IPS-18a (cell line): ENCODE results near the gene HDLBP.

Source experiments
- H3K27ac ChIP-seq: one replicate; pipeline ENCODE4 v1.5.1; 2013; ENCODE audit warnings: low read length
- H3K27me3 ChIP-seq: one replicate; pipeline ENCODE4 v1.6.1; 2013; ENCODE audit warnings: mild to moderate bottlenecking, low read length; ENCODE audit not compliant: control insufficient read depth, insufficient read depth
- H3K36me3 ChIP-seq: one replicate; pipeline ENCODE4 v1.6.1; 2013; ENCODE audit warnings: low read depth, low read length; ENCODE audit not compliant: control insufficient read depth
- H3K4me1 ChIP-seq: one replicate; pipeline ENCODE4 v1.6.1; 2013; ENCODE audit warnings: low read depth, low read length; ENCODE audit not compliant: control insufficient read depth
- H3K4me3 ChIP-seq: one replicate; pipeline ENCODE4 v1.5.1; 2013; ENCODE audit warnings: low read length
- H3K9ac ChIP-seq: one replicate; pipeline ENCODE4 v1.6.1; 2013; ENCODE audit warnings: mild to moderate bottlenecking, low read length, moderate library complexity
- H3K9me3 ChIP-seq: one replicate; pipeline ENCODE4 v1.6.1; 2013; ENCODE audit warnings: low read depth, low read length; ENCODE audit not compliant: control insufficient read depth

HDLBP gene

DNA sequence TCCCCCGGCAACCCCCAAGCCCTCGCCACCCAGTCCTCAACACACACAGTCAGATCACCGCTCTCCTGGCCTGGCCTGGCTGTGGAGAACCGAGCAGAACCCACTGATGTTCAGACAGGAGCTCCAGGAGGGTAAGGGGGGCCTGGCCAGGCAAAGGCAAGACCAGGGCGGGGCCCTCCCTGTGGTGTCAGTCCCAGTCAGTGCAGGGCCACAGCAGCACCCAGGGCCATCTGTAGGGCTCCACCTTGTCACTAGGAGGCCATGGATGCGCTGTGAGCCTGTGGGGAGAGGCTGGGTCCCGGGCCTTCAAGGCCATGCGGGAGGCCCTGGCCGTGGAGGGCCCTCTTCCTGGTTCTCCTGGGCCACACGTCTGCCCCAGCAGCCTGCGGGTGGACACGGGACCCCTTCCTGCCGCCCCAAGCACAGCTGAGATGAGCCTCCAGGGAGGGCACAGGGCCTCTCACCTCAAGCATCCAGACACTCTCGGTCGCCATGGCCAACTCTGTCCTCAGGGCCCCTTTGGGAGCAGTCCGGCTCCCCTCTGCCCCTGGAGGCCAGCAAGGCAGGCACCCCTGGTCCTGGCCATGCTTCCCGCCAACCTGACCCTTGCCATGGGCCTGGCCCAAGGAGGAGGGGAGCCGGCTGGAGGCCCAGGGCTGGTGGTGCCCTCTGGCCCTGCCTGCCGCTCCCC lies 125.0 kb downstream of the HDLBP start:
- no peaks in the 10 kb centered on the region for H3K9me3 ChIP-seq
- no peak overlapping the region for H3K27ac ChIP-seq
- no peaks in the 10 kb centered on the region for H3K27me3 ChIP-seq
- H3K4me3 ChIP-seq = no peak overlapping the region
- H3K36me3 ChIP-seq = no peaks in the 10 kb centered on the region
- H3K4me1 ChIP-seq = no peaks in the 10 kb centered on the region
- H3K9ac ChIP-seq = no peak overlapping the region

DNA sequence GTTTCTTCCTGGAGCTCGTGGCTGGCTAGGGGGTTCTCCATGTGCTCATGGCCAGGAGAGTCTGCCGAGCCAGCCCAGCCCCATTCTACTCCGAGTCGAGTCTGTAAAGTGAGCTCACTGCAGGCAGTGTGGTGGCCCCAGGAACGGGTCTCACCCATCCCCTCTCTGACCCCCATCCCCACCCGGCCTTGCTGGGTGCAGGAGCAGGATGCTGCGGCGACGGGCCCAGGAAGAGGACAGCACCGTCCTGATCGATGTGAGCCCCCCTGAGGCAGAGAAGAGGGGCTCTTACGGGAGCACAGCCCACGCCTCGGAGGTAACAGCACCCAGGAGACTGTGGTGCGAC lies 125.6 kb downstream of the HDLBP start:
- Histone ChIP-seq H3K9me3 (no peaks in the 10 kb centered on the region), H3K27ac (no peak overlapping the region), H3K27me3 (no peaks in the 10 kb centered on the region), H3K4me3 (no peak overlapping the region), H3K4me1 (no peaks in the 10 kb centered on the region), H3K36me3 (no peaks in the 10 kb centered on the region), H3K9ac (no peak overlapping the region)

DNA sequence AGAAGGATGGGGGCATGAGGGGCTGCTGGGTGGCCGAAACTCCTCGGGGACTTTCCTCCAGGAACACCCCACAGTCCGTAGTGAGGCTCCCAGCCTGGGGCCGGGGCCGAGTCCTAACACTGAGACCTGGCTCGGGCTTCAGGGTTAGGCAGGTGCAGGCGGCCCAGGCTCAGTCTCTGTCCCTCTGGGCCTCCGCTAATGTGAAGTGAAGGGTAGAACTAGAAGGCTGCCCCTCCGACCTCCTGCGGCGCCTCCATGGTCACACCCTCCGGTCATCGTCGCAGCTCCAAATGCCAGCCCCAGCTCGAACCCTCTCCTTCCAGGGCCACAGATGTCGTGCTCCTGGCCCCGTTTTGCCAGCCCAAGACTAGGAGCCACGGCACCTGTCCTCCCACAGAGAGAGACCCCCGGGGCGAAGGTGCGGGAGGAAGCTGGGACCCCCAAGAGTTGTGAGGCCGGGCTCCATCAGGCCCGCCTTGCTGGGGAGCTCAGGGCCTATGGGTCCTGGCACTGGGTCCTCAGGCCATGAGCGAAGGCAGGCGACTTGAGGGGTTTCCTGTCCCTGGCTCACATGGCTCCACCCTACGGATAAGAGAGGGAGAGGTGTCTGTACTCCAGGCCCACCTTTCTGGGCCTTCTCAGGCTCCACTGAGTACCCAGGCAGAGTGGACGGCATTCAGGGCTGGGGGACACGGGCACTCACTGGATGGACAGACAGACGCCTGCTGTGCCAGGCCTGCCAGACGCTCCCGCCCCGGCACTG lies 126.2 kb downstream of the HDLBP start:
- no peaks in the 10 kb centered on the region for H3K4me1 ChIP-seq
- no peaks in the 10 kb centered on the region for H3K36me3 ChIP-seq
- no peaks in the 10 kb centered on the region for H3K27me3 ChIP-seq
- H3K9ac ChIP-seq = no peak overlapping the region
- H3K9me3 ChIP-seq = no peaks in the 10 kb centered on the region
- H3K4me3 ChIP-seq = no peak overlapping the region
- no peak overlapping the region for H3K27ac ChIP-seq

DNA sequence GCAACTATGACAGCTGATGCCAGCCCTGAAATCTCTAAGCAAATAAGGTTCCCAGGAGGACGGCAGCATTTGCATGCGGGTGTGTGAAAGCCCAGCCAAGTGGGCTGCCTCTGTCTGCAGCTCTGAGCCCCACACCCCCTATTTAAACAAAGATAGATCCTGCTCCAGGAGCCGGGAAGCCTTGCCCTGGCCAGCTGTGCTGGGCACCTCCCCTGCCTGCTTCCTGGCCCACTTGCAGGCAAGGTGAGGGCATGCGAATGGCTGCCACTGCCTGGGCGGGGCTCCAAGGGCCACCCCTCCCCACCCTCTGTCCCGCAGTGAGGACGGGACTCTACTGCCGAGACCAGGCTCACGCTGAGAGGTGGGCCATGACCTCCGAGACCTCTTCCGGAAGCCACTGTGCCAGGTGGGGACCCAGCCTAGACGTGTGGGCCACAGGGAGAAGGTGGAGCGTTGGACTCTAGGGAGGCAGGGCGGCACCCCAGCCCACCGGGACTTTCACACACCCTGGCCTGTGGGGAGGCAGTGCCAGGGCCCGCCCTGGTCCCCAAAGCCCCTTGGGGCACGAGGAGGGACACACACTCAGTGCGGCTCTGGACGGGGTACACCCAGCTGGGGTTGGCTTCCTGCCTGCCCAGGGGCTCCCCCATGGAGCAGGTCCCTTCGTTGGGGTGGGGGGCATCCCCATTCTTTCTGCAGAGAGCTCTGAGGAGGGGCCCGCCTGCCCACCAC lies 126.9 kb downstream of the HDLBP start, which contains the start of gene ANO7:
TSS of gene ANO7 (plus strand) at position 317 of the 732 bp plus-strand sequence. CDS start 1,387 bp downstream, outside the sequence.
- H3K4me3 ChIP-seq = no peak within 1 kb of the TSS
- H3K9me3 ChIP-seq = no peaks in the 10 kb centered on the region

DNA sequence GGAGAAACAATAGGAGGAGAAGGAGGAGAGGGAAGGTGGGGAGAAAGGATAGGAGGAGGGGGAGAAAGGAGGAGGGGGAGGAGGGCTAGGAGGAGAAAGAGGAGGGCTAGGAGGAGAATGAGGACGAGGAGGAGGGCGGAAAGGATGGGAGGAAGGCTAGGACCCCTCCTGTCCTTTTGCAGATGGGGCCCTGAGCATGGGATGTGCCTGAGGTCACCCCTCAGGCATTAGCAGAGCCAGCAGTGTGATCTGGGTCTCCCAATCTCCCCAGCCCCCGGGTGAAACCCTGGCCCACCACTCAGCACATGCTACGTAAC lies 127.6 kb downstream of the HDLBP start:
- Histone ChIP-seq H3K4me1 (no peaks in the 10 kb centered on the region), H3K27me3 (no peaks in the 10 kb centered on the region), H3K4me3 (no peak overlapping the region), H3K27ac (no peak overlapping the region), H3K36me3 (no peaks in the 10 kb centered on the region), H3K9ac (no peak overlapping the region), H3K9me3 (no peaks in the 10 kb centered on the region)

More for the DNA sequence above, 126.9 kb downstream of the HDLBP start, which contains the start of gene ANO7:
- Histone ChIP-seq H3K4me1 (no peaks in the 10 kb centered on the region), H3K27ac (no peak within 1 kb of the TSS), H3K27me3 (no peaks in the 10 kb centered on the region), H3K9ac (no peak within 1 kb of the TSS), H3K36me3 (no peaks in the 10 kb centered on the region)

DNA sequence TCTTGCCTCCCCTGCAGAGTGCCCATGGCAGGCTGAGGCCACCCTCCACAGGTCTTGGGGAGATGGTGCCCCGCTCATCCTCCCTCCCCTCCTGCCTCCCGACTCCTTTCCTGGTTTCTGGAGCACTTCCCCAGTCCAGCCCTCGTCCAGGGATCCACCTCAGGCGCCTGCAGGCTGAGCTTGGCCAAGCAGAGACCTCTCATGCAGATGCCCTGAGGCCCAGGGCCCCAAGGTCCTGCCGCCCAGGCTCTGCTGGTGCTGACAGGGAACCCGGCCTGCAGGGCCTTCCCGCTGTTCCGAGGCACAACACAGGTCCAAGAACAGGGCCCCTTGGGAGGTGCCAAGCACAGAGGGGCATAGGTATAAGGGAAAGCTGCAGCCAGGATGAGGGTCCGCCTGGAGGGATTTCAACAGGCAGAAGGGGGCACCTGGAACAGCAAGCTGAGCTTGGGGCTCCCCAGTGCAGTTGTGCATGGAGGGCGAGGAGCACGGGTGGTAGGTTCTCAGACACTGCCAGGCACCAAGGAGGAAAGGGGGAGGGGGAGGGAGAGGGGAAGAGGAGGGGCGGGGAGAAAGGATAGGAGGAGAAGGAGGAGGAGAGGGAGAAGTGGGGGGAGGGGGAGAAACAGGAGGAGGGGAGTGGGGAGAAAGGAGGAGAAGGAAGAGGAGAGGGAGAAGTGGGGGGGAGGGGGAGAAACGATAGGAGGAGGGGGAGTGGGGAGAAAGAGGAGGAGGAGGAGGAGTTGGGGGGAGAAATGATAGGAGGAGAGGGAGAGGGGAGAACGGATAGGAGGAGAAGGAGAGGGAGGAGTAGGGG lies 128.2 kb downstream of the HDLBP start:
- Histone ChIP-seq H3K36me3 (no peaks in the 10 kb centered on the region), H3K9ac (no peak overlapping the region), H3K27ac (no peak overlapping the region), H3K27me3 (no peaks in the 10 kb centered on the region), H3K4me3 (no peak overlapping the region), H3K4me1 (no peaks in the 10 kb centered on the region), H3K9me3 (no peaks in the 10 kb centered on the region)

DNA sequence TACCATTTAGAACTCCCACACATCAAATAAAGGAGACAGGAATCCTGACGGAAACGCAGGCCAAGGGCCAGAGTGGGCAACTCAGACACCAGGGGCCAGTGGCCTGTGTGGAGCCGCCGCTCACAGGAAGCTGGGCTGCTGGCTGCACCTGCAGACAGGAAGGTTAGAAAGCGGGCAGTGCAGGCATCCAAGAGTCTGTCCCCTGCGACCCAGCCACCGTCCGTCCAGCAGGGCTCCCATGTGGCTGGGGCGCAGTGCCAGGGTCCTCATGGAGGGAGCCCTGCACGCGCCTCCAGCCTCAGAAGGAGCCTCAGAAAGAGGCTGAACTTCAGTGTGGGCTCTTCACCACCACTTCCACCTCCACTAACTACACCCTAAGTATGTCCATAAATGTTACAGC lies 129.5 kb downstream of the HDLBP start:
- no peak overlapping the region for H3K9ac ChIP-seq
- no peak overlapping the region for H3K4me3 ChIP-seq
- no peaks in the 10 kb centered on the region for H3K27me3 ChIP-seq
- no peak overlapping the region for H3K27ac ChIP-seq
- H3K36me3 ChIP-seq = no peaks in the 10 kb centered on the region
- H3K9me3 ChIP-seq = no peaks in the 10 kb centered on the region
- no peaks in the 10 kb centered on the region for H3K4me1 ChIP-seq

DNA sequence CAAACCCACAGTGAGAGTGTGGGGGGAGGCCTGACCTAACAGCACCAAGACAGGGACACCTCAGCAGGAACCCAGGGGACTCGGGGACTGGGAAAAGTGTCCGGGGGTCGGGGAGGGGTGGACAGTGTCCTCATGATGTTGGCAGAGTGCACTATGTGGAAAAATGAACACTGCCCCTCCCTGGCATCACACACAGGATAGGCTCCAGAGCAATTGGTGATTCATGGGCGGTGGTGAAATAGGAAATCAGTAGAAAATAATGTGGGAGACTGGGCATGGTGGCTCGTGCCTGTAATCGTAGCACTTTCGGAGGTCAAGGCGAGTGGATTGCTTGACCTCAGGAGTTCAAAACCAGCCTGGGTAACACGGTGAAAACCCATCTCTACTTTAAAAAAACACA lies 130.6 kb downstream of the HDLBP start:
- Histone ChIP-seq H3K9me3 (no peaks in the 10 kb centered on the region), H3K27ac (no peak overlapping the region), H3K4me3 (no peak overlapping the region), H3K4me1 (no peaks in the 10 kb centered on the region), H3K9ac (no peak overlapping the region), H3K36me3 (no peaks in the 10 kb centered on the region), H3K27me3 (no peaks in the 10 kb centered on the region)

DNA sequence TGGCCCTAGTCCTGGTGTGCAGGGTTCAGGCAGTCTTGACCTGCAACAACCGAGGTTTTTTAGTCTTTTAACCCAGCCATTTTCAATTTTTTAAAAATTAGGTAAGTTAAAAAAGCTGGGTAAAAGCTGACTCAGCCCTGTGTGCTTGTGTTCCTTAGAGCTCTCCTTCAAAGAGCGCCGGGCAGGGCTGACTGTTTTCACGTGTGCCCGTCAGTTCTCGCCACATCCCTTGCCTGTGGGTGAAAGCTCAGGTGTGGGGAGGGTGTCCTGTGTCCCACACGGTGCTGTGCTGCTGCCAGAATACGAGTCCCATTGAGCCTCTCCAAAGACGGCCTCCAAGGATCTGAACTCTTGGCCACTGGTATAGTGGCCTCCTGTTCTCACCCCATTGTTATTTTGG lies 132.3 kb downstream of the HDLBP start:
- Histone ChIP-seq H3K27ac (no peak overlapping the region), H3K4me3 (no peak overlapping the region), H3K9me3 (no peaks in the 10 kb centered on the region), H3K9ac (no peak overlapping the region), H3K4me1 (no peaks in the 10 kb centered on the region), H3K36me3 (no peaks in the 10 kb centered on the region), H3K27me3 (no peaks in the 10 kb centered on the region)

DNA sequence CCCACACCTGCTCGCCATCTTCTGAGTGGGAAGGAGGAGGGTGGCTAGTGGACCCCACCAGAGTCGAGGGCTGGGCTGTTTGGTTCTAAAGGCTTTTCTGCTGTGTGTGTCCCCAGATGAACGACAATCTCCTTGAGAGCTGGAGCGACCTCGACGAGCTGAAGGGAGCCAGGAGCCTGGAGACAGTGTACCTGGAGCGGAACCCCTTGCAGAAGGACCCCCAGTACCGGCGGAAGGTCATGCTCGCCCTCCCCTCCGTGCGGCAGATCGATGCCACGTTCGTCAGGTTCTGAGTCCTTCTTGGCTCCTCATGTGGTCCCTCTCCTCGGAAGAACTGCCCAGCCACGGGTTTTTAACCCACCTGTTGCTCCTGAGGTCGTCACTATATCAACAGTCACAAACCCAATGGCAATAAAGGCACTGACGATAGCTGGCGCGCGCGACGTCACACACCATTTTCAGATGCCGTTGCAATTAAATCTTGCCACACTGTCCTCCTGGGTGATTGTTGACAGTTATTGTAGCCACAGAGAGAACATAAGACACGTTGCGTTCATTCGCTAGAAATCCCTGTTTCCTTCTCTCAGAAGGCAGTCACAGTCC lies 132.8 kb downstream of the HDLBP start:
- Histone ChIP-seq H3K9me3 (no peaks in the 10 kb centered on the region), H3K4me1 (no peaks in the 10 kb centered on the region), H3K9ac (no peak overlapping the region), H3K4me3 (no peak overlapping the region), H3K27me3 (no peaks in the 10 kb centered on the region), H3K36me3 (no peaks in the 10 kb centered on the region), H3K27ac (no peak overlapping the region)

DNA sequence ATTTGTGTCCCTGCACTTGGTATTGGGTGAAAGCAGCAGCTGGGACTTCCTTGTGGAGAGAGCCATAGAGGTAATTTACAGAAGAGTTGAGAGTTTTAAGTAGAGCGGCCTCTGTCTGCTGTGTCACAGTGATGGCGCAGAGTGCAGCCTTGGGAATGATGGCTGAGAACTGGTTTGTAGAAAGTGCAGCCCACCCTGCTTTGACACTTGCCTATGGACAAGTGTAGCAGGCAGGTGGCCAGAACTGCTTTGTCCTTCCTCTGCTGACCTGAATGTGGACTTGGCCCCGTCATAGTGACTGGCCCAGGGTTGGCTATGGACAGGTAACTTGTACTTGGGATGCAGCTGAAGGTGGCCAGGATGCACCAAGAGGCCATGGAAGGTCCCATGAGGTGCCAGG lies 133.3 kb downstream of the HDLBP start:
- Histone ChIP-seq H3K4me3 (no peak overlapping the region), H3K27ac (no peak overlapping the region), H3K4me1 (no peaks in the 10 kb centered on the region), H3K36me3 (no peaks in the 10 kb centered on the region), H3K27me3 (no peaks in the 10 kb centered on the region), H3K9me3 (no peaks in the 10 kb centered on the region), H3K9ac (no peak overlapping the region)
